GM21526 (cell line): Measurements from ENCODE around the gene UBN1.

ENCODE experiments used
- ATAC-seq: cut with Tn5 transposase; IDR thresholded peaks from one replicate; pipeline ENCODE4 v1.9.1; 2021; ENCODE audit warnings: moderate library complexity; ENCODE audit not compliant: unreplicated experiment, low FRiP score

Gene UBN1

GRCh38 chr16:4902038-4902437, 54.8 kb downstream of the UBN1 start:
- no peak for ATAC-seq

- no peak for ATAC-seq
These were observed 57.0 kb downstream of the UBN1 start for GRCh38 chr16:4904108-4904941.

GRCh38 chr16:4904942-4905615, 57.8 kb downstream of the UBN1 start:
- no peak for ATAC-seq

GRCh38 chr16:4908854-4909401, 61.6 kb downstream of the UBN1 start:
- ATAC-seq = no peak

GRCh38 chr16:4909825-4910224, 62.5 kb downstream of the UBN1 start:
- no peak for ATAC-seq

GRCh38 chr16:4910828-4911227, 63.5 kb downstream of the UBN1 start:
- no peak for ATAC-seq

GRCh38 chr16:4911970-4912386, 64.7 kb downstream of the UBN1 start:
- ATAC-seq = no peak

- no peak for ATAC-seq
These were observed 66.0 kb downstream of the UBN1 start for GRCh38 chr16:4913130-4913773.

- no peak for ATAC-seq
These were observed 66.7 kb downstream of the UBN1 start for GRCh38 chr16:4913774-4914525.

GRCh38 chr16:4914528-4915225, 67.4 kb downstream of the UBN1 start:
- ATAC-seq = no peak

- no peak for ATAC-seq
These were observed 68.0 kb downstream of the UBN1 start for GRCh38 chr16:4915226-4915761.

- no peak for ATAC-seq
These were observed 69.8 kb downstream of the UBN1 start for GRCh38 chr16:4917117-4917516.

GRCh38 chr16:4918781-4919251, 71.5 kb downstream of the UBN1 start:
- no peak for ATAC-seq

- no peak for ATAC-seq
These were observed 73.5 kb downstream of the UBN1 start for GRCh38 chr16:4920826-4921225.

- no peak for ATAC-seq
These were observed 75.6 kb downstream of the UBN1 start for GRCh38 chr16:4922721-4923342.

- ATAC-seq = no peak
These were observed 76.6 kb downstream of the UBN1 start for GRCh38 chr16:4923853-4924252.

GRCh38 chr16:4924593-4925292, 77.5 kb downstream of the UBN1 start:
- ATAC-seq = no peak

- ATAC-seq = no peak
These were observed 78.0 kb downstream of the UBN1 start for GRCh38 chr16:4925293-4925607.

- no peak for ATAC-seq
These were observed 78.5 kb downstream of the UBN1 start for GRCh38 chr16:4925791-4926190.
